NCI-H1417 treated with DMSO at 0.1 percent for 48 hours (cell line): ENCODE data around the gene FBXL7.

Source experiments
- DNase-seq: peaks from one replicate; lab custom pipeline; 2025; lab: John Stamatoyannopoulos, UW

Gene FBXL7

DNA sequence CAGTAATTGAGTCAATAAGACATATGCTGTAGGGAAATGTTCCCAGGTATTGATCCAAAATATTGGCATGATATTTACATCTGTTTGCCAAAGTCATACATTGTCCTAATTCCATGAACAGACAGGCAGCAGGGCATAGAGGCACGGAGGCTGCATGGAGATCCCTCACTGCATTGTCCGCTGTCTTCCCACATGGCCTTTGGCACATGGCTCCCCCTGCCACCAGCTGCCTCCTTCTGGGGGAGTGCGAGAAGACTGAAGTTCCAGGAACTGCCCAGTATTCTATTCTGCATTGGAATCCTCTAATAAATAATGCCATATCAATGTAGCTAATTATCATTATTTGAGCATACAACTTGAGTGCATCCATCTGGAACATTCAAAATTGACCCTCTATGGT, 269.0 kb downstream of the FBXL7 start:
- no peak for DNase-seq

DNA sequence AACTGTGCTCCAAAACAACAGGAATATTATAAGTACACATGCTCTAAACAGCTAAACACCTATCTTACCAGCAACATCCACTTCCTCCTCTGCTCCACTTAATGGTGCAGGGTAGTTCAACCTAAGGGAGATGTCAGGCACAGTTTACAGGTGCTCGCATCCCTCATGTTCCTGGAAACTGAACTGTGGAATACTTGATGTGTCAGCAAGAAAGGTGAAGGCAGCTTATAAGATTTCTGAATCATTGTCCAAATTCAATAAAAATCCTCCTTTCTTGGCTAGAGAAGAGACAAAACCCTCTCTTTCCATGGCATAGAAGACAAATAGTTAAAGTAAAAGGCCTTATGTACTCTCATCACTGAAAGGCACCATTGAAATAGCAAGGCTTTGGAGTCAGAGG, 272.2 kb downstream of the FBXL7 start:
- DNase-seq = no peak

DNA sequence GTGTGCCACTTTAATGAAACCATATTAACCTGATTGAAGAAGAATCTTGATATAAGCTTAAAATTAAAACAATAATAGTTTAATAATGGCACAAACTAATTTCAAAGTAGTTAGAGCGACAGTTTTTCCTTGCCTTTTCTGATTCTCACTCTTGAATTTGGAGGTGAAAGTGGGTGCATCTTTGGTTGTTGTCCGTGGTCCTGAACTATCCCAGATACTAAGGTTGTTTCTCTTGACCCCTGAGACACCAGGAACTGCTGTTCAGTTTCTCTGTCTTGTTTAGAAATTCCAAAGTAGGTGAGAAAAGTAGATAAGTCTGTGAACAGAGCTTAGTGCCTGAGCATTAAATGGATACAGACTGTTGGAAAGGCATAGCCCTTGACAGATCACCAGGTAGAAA, 274.7 kb downstream of the FBXL7 start:
- DNase-seq = no peak

DNA sequence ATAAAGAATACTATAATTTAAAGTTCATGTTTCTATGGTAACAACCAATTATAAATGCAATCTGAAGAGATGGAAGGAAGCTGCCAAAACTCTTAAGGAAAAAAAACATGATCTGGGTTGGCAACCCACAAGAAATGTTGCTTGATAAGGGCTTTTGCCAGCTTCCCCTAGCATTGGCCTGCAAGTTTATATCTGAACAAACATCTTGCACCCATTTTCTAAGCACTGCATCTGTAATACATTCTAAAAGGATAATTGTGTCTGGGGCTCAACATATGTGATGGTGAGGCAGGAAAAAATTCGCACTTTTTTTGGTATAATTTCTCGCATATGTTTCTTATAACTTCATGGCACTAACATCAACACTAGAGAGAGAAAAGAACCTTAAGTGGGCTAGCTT, 276.4 kb downstream of the FBXL7 start:
- no peak for DNase-seq

DNA sequence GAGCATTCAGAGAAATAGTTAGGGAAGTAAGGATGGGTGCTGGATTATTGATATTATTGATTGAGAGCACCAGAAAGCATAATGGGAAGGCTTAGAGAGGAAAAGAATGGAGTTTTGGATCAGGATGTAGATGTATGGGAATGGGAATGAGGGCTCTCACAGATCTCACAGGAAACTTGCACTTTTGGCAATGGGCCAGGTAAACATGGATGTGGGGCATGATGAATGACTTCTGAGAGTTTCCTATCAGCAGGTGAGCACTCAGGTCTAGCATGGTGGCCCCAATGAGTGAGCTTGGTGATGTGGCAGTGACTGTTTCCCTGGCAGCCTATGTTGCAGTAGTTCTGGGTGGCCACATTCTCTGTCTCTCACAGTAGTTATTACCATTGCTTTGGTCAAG, 283.8 kb downstream of the FBXL7 start:
- DNase-seq = no peak

DNA sequence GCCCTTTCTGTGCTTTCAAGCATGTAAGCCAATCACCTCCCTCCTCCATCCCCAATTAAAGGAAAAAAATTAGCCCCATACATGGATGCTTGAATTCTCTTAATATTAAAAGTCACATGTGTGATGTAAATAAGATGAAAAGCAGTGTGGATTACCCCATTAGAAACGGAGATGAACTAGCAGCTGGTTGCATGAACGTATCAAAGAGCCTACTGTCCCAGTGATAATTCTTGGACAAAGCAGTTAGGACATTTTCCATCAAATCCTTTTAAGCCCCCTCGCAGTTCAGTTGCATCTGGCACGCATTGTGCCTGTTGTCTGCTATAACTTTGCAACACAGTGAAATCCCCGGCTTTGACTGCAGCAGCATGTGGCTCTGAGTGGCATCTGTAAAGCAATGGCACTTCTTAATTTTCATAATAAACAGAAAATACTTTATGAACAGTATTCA, 285.6 kb downstream of the FBXL7 start:
- no peak for DNase-seq

DNA sequence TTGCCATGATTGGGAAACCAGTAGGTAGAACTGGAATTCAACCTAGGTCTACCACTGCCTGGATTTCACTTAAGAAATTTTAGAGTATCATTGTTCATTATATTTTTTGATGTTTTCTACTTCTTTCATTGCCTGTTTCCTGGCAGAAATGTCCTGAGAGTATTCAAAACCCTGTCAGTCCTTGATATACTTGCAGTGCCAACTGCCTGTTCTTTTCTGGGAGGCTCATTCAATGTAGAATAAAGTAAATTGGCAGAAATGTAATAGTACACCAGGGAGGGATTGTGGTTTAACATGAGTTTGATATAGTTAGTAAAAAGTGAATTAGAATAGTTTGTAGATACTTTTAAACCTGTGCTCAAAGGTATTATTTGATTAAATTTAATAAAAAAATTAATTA, 286.3 kb downstream of the FBXL7 start:
- no peak for DNase-seq

DNA sequence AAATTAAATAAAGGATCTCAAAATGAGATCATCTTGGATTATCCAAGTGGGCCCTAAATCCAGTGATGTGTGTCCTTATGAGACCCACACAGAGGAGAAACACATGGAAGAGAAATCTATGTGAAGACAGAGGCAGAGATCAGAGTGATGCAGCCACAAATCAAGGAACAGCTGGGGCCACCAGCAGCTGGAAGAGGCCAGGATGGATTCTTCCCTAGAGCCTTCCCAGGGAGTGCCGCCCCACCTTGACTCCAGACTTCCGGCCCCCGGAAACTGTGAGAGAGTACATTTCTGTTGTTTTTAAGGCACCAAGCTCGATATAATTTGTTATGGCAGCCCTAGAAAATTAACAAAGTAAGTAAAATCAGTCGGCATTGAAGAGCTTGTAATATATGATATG, 286.9 kb downstream of the FBXL7 start:
- DNase-seq = no peak

DNA sequence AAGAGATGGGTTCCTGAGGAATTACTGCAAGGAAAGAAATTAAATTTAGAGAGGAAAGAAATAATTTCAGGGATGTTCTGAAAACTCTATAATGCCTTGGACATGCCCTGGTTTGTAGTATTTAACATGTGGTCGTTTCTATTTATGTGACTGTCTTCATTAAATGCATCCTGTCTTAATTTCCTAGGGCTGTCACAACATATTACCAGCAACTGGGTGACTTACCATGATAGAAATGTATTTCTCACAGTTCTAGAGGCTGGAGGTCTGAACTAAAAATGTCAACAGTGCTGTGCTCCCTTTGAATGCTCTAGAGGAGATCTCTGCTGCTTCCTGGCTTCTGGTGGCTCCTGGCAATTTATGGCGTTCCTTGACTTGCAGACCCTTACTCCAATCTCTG, 287.7 kb downstream of the FBXL7 start:
- DNase-seq = no peak

DNA sequence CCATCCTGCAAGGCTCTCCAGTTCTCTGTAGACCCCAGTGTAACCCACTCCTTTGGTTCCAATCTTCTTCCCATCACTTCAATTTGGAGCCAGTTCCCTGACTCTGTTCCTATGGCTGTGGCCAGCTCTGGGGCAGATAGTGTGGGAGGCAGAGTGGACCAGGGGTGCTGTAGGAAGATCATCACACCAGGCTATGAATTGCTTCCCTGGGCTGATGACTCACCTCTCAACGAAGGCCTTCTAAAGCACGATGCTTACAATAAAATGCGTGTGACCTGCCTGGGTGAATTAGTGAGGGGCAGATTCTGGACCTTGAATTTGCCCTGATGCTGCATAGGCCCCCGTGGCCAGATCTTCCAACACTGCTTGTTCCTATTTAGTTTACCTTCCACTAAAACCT, 289.7 kb downstream of the FBXL7 start:
- no peak for DNase-seq

DNA sequence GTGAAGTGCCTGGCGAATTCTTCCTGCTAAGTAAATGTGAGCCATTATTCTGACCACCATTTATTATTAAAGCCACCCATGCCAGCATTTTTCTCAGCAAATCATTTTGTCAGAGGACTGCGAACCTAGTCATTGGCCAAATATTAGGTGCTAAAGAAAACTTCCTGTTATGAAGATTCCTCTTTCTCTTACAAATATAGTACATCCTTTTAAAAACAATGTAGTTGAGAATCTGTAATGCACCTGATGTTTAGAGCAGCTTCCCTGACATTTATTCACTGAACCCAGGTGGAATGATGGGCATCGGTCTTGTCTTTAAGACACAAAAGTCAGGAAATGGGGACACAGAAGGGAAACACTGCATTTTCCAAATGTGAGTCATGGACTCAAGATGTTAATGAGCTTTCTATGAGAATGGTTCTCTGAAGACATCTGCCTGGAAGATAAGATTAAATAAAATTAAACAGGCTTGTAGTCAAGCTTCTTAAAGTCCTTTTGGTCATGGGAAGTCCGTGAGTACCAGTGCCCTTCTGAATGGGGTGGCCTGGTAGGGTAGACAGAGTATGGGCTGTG, 290.6 kb downstream of the FBXL7 start:
- DNase-seq = no peak

DNA sequence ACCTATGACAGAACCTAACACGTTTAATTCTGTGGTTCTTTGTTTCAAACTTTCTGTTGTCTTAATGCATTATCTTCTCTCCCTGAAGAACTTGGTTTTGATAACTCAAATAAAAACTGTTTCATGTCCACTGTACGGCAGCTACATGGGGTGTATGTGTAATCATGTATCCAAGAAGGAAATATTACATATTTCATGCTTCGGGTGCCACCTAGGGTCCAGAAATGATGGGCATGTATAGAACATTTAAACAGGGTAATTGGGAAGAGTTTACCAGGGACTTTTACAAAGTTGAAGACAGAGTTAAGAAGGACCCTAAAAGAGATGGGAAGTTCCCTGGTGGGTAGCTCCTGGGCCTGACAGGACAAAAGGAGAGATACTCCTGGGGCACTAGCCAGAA, 291.3 kb downstream of the FBXL7 start:
- DNase-seq = no peak

DNA sequence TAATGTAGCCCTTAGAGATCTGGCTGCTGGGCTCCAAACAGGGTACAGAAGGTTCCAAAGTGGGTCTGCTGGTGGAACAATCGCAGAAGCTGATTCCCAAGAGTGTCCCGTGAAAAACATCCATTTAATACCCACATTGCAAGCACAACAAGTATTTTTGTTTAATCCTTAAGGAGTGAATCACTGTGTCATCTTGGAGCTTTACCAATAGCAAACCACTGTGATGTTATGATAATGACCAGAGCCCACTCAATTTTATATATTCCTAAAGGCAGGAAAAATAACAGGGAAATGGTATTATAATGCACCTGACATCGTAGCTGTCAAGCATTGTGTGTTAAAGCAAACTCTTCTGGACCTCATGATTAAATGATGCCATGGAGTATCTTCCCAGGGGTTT, 291.9 kb downstream of the FBXL7 start:
- DNase-seq = no peak

DNA sequence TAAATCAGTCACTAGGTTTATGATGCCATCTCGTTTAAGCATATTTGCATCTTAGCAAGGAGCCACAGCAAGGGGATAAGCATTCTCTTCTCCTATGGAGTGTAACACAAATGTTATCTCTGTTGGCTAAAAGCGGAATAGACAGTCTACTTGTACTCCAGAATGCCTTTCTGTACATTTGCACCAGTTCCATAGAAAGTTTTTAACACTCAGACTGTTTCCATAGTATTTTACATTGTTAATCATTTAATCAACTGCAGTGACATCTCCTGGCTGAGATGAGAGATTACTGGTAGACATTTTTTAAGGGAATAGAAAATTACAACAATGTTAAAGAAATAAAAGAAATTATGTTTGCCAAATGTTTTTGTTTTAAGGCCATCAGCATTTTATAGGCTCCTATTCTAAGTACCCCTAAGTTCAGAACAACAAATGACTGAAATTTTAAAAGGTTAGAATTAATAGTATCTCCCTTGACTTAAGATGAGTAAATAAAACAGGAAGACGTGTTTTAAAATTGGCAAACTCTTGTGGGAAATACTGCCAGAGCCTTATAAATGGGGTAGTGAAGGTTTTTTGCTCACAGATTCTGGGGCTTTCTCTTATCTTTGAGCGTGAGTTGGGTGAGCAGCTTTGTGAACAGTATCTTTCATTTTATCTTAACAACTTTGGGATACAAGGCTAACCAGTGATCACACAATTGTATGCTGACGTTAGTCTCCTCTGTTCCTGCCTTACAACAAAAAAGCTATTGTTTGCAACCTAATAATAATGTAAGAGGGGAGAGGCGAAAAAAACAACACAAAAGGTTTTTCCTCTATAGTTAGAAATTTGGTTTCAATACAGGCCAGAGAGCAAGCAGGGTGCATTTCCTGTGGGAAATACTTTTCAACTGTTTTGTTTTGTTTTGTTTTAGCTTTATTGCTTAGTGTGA, 294.3 kb downstream of the FBXL7 start:
- no peak for DNase-seq

DNA sequence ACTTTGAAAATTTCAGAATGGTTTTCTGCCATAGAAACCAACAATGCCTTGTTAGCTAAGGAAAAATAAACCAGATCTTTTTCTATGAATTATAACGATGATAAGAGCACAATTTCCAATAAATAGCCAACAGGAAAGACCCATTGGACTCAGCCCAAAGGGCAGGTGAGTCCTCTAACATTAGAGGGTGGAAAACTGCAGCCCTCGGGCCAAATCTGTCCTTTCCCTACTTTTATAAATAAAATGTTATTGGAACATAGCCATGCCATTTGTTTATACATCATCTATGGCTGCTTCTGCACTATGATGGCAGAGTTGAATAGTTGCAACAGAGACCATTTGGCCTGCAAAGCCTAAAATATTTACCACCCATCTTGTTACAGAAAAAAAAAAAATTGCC, 296.1 kb downstream of the FBXL7 start:
- DNase-seq = no peak

DNA sequence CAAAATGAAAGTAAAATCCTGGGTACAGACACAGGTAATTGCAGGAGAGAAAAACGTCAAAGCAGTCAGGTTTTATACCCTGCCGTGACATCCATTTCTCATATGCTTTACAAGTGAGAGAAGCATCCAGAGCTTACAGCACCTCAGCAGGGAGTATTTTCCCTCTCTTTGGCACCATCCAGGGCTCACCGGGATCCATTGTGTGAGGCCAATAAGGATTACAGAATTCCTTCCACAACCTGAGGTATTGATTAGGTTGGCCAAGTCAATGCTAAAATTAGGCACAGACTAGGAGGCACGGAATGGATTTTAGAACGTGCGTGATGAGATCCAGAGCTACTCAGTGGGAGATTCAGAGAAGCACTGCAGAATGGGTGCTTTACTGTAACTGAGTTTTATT, 296.6 kb downstream of the FBXL7 start:
- no peak for DNase-seq

DNA sequence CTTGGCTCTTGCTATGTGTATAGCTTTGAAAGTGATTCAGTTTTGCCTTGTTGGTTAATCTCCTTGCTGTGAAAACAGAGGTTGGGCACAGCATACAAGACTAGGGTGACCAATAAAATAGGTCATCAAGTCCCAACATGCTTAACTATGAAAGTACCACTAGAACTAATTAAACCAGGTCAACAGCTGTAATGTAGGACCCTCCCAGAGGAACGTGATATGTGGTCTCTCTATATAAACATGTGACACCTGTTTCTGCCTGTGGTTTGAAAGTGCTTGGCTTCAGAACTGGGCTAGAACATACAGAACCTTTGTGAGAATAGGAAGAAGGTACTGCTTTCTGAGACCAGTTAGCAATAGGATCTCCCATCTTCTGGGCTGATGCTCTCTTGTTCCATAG, 297.1 kb downstream of the FBXL7 start:
- DNase-seq = no peak

DNA sequence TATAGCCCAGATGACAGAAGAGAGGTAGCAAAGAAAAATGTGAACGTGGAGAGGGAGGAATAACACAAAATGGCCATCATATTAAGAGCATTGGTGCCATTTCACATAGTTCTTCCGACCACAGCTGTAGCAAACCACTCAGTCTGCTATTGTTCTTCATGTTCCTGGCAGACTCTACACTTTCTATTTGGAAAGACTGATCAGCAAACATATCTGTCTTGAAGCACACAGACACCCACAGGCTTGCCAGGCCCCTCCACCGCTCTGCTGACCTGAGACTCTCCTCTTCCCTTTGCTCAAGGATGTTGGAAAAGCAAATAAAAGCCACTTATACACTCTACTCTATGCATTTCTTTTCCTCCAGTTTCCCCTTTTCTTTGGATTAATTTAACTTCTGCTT, 298.0 kb downstream of the FBXL7 start:
- no peak for DNase-seq

DNA sequence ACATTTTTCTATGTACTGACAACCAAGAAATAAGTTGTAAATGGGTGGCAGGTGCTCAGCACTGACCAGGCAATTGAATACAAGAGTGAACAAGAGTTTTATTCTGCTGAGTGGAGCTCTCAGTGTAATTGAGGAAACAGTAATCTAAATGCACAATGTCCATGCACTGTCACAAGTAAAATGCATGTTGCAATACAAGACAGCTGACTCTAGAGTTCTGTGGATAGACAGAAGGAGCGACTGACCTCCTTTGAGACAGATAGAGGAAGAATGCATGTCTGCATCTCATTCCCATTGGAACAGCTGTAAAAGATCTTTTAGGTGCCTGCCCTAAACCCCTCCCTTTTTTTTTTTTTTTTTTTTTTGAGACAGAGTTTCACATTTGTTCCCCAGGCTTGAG, 299.0 kb downstream of the FBXL7 start:
- no peak for DNase-seq

DNA sequence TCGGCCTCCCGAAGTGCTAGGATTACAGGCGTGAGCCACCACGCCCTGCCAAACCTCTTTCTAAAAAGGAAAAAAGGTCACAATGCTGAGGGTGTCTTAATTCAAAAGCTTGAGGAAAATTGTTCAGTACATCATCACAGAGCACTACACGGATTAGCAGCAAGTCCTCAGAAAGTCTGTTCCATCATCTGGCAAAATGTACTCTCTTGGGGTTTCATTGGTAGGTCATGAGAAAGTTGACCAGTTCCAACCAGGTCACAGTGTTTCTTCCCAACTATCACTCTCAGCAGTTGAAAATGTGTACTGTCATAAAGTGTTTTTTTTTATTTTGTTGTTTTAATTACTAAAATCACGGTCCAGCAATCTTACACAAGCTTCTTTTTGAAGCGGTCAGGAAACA, 299.6 kb downstream of the FBXL7 start:
- DNase-seq = no peak

DNA sequence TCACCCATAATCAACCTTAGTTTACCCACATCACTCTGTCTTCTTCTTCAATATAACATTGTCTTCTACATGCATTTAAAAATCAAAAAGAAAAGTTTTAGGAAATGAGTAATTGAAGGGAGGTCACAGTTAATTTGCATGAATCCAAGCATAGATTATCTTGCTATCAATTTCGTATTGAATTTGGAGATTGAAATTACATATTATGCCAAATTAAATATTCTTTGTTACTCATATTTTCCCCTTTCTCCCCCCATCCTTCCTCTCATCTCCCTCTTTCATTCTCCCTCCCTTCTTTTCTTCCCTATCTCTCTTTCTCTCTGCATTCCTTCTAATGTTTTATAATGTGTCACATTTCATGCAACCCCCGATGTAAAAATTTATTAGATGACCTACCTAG, 303.3 kb downstream of the FBXL7 start:
- DNase-seq = no peak

DNA sequence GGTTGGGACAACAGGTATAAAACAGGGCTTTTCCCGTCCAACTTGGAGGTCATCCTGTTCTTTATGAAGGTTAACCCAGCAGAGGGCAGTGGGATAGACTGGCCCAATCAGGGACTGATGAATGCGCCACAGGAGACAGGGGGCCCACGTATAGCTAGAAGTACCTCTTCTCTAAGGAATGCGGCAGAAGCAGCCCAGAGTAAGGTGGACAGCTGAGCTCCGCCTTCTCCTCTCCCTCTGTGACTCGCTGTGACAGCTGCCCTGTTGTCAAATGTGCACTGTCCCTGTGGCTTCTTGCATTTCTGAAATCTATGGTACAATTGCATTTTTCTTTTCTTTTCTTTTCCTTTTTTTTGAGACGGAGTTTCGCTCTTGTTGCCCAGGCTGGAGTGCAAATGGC, 306.6 kb downstream of the FBXL7 start:
- no peak for DNase-seq

DNA sequence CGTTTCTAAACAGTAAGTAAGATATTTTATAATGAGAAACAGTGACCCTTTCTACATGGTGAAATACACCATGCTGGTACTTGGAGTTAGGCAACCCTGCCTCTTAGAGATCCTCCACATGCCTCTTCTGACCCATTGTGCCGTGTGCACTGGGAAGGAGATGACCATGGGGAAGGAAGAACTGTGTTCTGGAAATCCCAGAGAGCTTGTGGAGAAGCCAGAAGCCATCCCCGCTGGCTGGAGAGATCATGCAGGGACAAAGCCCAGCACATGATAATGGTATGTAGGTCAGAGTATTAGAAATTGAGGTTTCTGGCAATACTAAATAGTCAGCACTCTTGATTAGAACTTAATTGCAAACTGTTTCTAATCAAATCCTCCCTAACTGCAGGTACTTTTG, 307.3 kb downstream of the FBXL7 start:
- no peak for DNase-seq

DNA sequence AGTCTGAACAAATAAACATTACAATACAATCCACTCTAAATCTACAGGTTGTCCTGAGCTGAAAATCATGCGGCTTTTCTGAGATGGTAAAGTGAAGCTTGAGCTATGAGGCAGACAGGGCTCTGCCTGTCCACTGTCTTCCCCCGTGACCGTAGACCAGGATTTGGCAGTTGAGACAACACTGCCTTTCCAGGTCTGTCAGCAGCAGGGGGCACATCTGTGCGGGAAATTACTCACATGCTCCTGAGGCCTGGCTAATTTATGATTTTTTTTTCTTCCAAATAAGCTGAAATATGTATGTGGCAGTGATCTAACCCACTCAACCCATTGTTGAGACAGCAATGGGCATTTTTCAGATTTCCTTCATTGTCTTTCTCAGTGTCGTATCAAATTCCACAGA, 307.9 kb downstream of the FBXL7 start:
- no peak for DNase-seq
